NCI-H82 (cell line): Measurements from ENCODE around the gene WDR54.
A peak's percentile ranks its signal among the peaks of the same experiment; 100 is the strongest.

Source experiments
- DNase-seq: peaks from one replicate; lab custom pipeline; 2025; lab: John Stamatoyannopoulos, UW

Gene WDR54, protein sequence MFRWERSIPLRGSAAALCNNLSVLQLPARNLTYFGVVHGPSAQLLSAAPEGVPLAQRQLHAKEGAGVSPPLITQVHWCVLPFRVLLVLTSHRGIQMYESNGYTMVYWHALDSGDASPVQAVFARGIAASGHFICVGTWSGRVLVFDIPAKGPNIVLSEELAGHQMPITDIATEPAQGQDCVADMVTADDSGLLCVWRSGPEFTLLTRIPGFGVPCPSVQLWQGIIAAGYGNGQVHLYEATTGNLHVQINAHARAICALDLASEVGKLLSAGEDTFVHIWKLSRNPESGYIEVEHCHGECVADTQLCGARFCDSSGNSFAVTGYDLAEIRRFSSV

DNA sequence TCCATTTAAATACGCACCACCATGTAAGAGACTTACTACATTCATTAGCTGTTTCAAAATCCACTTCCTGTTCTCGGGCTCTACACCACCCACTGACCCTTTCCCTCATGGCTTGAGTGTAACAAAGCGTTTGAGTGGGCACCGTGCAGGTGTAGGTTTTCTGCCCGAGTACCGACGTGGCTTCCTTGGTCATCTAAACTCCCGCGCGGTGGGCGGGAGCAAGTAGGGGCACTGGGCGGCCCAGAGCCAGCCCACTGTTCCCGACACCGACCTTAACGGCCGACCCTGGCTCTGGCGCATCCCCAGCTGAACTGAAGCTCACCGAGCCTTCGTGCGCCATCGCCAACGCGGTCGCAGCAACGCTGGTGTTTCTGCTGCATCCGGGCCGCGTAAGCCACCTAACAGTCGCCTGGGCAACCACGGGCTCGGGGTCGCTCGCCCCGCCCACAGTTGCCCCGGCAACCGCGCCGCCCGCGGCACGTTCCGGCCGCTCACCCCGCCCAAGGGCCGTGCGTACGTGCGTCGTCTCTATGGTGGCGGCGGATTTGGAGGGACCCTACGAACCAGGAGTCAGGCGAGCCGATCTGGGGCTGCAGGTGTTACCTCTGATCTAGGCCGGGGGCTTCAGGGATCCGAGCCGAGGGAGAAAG lies at the start of gene WDR54, which contains the start of gene C2orf81:
Gene WDR54, plus strand, starts transcription at position 510 of the 650 bp plus-strand sequence. CDS start 424 bp downstream, outside the sequence.
Gene C2orf81, minus strand, starts transcription at position 399 of the 650 bp plus-strand sequence. Its CDS starts 59 bp downstream, at position 340.
- peak; percentile 97 for DNase-seq

DNA sequence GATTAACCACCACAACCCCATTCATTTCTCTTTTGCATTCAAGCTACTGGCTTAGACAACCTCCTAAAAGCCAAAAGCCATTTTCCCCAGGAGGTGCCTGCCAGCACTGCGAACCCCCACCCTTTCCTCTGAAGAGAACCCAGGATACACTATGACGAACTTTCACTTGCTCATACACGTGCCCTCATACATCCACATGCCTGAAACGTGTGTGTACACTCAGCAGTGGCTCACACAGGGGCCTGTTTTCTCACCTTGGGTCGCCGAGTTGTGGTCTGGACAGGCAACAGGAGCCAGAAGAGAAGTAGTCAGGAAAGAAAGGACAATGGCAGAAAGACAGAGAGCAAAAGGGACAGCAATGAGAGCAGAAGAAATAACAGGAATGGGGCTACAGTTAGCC lies 48.9 kb upstream of the WDR54 start:
- no peak for DNase-seq

DNA sequence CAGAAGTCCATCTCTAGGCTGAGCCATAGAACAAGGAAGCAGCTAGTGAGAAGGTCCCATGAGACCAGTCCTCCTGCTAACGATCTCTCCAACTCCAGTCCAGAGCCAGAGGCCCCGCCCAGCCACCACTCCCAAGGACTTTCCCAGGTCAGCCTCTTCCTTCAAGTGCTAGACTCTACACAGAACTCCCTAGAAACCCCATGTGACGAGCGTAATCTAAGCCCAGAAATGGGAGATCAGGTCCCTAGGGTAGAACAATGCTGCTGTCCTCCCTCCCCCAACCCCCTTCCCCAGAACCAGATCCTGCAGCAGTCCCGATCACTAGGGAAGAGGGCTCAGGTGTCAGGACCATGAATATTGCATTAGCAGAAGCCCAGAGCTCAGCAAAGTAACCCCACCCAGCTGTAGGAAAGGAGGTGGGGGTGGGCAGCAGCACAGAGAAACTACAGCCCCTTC lies 48.3 kb upstream of the WDR54 start:
- DNase-seq = peak; percentile 77

DNA sequence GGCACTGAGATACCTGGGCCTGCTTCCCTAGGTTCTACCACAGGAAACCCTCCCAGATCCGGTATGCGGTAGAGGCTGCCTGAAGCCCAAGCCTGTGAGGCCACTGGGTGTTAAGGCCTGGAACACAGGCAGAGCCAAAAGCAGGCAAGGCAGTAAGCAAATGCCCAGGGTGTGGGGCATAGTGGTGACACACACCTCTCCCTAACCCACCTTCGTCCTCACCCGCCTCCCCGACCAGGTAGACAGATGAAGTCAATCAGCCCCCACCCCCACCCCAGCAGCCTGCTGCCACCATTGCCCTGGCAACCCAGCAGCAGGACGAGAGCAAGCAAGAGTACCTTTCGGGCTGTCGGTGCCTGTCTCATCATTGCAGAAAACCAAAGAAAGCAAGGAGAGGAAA lies 47.5 kb upstream of the WDR54 start:
- DNase-seq = no peak

DNA sequence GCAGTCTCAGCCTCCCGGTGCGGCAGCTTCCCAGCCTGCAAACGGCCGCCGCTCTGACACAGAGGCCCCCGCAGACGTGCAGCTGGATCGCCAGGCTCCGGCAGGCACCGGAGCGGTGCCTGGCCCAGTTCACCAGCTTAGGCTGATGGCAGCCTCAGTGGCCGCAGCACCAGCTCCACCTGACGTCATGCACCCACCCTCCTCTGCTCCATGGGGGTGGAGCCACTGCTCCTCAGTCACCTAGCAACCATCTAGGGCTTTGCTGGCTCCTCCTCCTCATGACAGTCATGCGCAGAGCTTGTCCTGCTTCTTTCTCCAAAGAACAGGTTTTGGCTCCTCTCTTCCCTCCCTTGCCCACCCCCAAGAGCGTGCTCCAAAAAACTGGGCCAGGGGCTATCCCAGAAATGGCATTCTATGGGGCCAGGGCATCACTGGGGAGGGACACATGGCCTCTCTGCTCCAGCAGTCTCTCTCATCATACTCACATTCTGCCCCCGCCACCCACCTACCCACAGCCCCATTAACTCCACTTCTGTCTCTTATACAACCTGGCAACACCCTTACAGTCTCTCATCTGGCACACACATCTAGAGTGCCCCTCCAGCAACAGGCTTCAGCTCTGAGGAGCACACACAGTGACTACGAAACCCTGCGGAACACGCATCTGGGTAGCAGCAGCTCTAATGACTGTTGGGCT lies 46.9 kb upstream of the WDR54 start:
- peak; percentile 96 for DNase-seq

DNA sequence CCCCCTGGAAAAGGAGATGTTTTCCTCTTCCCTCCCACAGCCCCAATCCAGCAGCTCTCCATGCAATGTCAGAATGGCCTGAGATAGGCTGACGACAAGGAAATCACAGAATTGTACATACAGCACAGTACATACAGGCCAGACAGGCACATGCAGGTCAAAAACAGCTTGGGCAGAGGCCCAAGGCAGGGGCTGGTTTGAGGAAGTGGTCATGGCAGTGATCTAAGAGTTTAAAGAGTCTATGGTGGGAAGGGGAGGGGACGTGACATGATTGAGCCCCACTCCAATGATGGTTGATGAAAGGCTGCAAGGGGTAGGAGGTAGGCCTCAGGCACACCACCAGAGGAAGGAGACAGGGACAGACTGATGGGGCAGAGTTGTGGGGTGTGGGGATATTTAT lies 45.7 kb upstream of the WDR54 start:
- no peak for DNase-seq

DNA sequence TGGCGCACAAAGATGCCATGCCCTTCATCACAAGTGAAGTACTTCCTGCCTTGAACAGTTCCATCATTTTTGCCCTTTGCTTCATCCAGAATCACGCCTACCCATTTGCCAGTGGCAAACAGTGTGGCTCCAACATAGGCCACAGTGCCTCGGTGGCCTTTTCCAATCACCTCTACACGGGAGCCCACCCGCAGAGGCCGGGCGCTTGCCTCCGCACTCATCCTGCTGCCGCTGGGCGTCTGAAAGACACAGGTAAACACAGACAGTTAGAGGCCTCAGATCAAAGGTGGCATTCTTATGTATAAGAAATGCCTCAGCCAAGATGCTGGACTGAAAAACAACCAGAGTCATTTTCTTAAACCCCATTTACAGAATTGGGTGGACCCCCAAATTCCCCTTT lies 43.5 kb upstream of the WDR54 start:
- DNase-seq = no peak

DNA sequence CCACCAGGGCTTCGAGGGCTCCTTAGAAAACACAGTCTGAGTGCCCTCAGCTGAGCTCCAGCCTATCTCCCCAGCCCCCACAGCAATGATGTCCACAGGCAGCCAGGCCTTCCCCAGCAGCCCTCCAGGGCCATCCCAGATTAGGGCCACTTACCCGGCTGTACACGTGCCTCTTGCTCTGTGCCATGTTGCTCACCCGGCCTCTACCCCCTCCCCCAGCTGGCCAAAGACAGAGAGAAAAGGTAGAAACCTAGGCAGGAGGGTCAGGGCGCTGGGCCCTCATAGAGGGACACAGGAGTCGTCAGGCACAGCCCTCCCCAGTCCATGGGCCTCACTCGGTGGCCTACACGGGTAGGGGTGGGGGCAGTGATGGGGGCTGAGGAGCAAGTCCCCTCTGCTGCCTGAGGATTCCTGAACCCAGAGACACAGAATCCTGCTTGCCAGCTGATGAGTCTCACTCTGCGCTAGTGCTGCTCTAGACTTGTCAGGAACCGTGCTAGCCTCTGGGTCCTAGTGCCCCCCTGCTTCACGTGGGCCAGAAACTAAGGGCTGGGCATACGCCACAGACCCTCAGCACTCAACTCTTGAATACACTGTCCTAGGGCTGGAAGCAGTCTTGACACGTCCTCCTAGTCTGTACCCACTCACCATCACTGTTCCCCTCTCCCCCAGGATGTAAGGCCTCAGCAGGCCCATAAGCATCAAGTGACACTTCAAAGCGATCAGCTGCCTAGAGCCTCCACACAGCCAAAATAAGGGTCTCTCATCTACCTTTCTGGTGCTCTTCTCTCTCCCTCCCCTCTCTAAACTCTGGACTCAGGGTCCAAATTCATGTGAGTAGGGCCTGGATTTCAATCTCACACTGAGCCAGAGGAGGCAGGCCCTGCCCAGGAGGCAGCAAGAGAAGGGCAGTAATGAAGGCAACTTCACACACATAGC lies 41.4 kb upstream of the WDR54 start, which contains the start of gene DCTN1:
Gene DCTN1, minus strand, starts transcription at position 461 of the 939 bp plus-strand sequence. Its CDS starts 274 bp downstream, at position 187.
- DNase-seq = peak; percentile 54

DNA sequence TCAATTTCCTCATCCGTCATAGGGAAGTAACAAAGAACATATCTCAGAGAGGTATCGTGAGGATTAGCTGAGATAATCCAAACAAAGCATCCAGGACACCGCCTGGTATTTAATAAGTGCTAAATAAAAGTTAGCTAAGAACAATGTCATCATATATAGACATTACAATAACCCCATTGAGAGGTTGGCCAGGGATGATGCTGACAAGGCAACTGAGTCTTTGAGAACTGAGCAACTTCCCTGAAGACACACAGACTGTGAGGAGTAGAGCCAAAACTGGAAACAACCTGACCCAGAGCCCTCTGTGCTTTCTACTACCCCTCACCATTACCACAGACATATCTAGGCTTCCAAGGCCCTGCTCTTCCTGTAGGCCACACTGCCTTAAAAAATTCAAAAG lies 39.8 kb upstream of the WDR54 start:
- DNase-seq = no peak

DNA sequence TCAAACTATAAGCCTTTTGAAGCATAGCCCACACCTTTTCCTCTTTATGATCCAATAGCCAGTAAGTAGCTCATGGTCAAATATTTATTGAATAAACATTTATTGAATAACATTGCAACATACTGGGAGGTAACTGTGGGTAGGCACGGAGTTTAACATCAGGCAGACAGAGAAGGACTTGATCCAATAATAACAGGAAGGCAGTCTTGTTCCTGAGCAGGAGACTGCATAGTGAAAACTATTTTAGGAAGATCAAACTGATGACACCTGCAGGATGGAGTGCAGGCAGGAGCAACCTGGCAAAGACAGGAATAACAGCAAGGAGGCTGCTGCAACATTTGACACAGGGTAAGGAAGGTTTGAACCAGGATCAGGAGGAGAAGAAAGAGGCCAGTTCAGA lies 38.3 kb upstream of the WDR54 start:
- DNase-seq = no peak

DNA sequence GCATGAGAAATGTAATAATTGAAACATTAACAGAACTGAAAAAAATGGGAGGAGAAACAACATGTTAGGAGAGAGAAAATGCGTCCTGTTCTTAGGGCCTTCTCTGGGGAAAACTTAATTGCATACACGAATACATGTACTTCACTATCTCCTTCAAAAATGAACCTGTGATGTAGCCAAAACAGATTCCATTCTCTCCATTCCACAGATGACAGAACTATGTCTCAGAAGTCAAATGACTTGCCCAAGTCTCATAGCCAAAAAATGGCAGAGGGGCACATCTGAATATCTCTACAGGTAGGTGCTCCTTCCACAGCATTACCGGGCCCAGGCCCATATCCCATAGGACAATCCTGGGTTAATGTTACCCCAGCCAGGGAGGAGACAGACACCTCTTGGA lies 37.5 kb upstream of the WDR54 start:
- DNase-seq = no peak

DNA sequence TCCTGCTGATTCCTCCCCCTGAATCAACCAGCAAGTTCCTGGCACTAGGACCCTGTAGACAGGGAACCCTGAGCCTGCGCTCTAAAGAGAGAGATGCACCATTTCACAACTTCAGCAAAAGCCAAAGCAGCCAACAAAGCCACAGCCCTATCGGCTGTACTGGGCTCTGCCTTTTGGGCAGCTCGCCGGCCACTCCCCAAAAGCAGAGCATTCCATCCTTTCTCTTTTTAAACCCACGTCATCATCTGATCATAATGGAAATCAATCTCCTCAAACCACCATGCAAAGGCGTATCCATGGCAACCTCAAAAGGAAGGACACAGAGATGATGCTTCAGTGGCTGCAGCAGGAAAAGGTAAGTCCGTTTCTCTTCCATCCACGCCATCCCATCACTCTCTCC lies 36.1 kb upstream of the WDR54 start:
- no peak for DNase-seq

DNA sequence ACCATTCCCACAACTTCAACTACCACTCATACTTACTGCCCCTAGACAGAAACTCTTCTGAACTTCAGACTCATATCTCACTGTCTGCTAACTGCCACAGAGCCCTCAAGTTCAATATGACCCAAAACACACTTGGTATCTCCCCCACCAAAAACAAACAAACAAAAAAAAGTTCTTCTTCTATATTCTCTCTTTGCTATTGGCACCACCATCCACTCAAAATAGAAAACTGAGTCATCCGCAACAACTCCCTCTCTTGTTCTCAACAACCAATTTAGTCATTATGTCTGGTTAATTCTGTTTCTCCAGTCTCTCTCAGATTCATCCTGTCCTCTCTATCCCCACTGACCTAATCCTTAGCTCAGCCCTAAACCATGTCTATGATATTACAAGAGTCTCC lies 34.2 kb upstream of the WDR54 start:
- DNase-seq = no peak

DNA sequence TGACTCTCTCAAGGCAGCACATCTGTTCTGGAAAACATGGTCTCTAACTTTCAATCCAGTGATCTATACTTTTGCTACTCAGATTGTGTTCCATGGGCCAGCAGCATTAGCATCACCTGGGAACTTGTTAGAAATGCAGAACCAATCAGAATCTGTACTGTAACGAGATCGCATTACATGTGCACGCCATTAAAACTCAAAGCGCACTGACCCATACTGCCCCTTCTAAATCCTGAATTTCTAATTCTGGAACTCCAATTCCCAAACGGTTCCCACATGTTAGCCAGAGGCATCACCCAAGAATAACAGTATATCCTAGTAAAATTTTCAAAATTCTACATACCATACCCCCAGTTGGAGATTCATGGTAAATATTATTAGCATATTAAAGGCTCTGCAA lies 30.9 kb upstream of the WDR54 start:
- peak; percentile 35 for DNase-seq

DNA sequence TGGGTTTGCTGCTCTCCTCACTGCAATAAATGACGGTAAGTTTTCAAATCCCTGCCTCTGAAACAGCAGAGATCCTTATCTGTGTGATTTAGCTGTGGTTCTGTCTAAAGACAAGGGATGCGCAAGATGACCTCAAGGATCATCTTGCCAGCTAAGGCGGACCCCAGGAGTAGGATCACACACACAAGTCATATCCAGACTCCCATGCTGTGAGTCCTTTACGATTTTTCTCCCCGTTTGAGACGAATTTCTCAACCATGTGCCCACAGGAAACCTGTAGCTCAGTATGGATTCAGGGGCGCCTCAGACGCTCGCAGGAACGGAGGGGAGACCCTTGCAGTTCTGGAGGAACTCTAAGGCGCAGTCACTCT lies 30.3 kb upstream of the WDR54 start:
- peak; percentile 66 for DNase-seq

DNA sequence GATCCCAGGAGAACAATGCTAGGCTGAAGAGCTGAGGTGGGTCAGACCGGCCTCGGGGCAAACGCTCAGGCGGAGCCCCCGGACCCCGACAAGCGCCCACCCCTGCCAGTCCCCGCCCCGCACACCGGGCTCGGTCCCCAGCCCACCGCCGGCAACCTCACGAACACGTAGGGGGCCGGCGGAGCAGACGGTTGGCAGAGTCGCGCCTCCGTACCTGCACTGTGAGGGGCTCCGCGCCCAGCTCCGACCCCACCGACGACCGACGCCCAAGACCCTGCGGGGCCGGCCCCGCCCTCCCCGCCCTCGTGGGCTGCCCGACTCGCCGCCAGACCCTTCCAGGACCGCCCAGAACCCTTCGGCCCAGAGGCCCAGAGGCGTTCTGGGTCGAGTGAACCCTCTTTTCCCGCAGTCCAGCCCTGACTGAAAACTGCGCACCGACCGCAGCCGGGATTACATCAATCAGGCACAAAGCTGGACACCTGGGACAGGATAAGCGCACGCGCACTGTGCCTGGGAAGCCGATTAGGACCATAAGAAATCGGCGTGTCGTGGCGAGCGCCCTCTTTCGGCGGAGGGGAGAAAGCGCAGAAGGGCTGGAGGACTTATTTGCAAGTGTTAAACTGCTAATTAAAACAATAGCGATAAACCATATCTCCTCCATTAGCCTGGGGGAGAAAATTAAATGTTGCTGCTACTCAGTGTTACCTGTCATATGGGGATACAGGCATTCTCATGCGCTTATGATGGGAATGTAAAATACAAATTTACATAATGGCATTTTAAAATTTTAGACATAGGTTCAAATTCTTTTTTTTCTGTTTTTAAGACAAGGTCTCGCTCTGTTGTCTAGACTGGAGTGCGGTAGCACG lies 29.7 kb upstream of the WDR54 start:
- peak; percentile 97 for DNase-seq

DNA sequence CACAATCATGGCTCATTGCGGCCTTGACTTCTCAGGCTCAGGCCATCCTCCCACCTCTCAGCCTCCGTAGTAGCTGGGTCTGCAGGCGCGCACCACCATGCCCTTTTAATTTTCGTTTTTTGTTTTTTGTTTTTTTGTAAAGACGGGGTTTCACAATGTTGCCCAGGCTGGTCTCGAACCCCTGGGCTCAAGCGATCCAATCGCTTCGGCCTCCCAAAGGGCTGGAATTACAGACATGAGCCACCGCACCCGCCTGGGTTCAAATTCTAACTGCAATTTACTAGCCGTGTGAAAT lies 29.1 kb upstream of the WDR54 start:
- no peak for DNase-seq

DNA sequence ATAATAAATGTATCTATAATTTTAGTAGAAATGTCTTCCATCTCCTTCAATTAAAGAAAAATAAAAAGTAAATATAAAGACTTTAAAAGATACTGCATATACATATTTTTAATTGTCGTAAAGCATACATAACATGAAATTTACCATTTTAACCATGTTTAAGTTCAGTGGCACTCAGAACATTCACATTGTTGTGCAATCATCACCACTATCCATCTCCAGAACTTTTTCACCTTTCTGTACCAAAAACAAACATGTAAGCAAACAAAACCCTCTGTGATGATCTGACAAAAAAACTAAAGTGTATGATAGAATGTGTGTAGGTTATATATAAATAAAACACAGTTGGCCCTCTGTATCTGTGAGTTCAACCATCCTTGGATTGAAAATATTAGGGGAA lies 28.0 kb upstream of the WDR54 start:
- DNase-seq = no peak

DNA sequence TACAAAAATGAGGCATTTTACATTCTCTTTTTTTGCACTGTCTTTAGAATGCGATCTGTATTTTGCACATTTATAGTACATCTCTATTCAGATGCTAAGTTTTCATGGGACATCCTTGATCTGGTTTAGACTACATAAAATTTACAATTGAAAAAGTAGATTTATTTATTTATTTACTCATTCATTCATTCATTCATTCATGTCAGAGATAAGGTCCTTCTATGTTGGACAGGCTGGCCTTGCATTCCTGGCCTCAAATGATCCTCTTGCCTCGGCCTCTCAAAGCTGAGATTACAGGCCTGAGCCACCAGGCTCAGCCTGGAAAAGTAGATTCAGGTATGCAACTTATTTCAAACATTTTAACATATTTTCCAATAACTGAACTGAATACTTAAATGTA lies 25.4 kb upstream of the WDR54 start:
- DNase-seq = no peak

DNA sequence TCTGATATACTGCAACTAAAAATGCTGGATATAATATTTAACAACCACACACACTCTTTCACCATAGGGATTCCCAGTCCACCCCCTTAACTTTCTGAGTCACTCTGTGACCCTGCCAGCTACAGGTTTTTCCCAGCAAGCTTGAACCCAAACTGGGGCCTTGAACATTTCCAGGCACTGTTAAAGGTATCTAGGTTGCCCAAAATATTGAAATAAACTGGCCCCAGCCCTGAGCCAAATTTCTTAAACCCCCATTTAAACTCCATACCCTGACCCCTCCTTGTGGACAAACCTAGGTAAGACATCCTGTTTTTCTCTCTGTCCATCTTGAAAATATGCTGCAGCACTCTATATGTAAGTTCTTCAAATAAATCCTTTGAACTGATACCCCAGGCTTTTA lies 21.7 kb upstream of the WDR54 start:
- peak; percentile 68 for DNase-seq

DNA sequence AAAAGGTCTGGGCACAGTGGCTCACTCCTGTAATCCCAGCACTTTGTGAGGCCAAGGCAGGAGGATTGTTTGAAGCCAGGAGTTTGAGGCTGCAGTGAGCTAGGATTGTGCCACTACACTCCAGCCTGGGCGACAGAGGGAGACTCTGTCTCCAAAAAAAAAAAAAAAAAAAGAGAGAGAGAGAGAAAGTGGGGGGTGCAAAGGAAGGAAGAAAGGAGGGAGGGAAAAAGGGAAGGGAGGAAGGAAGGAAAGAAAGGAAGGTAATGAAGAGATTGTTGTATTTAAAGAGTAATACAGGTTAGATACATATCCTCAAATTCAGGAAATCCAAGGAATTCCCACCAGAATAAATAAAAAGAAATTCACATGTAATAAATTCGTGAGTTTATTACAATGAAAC lies 19.6 kb upstream of the WDR54 start:
- no peak for DNase-seq
